Nephron progenitor cell (in vitro differentiated cells): ENCODE data around the gene KLRF2.

ENCODE experiments used
- DNase-seq: peaks from one replicate; pipeline ENCODE4 v3.0.0; 2021
- H3K27ac Mint-ChIP-seq: 2 replicates; pipeline ENCODE4 v1.8.0; 2021; ENCODE audit warnings: mild to moderate bottlenecking, moderate library complexity, mixed read lengths
- H3K27me3 Mint-ChIP-seq: 2 replicates; pipeline ENCODE4 v1.8.0; 2021; ENCODE audit warnings: mild to moderate bottlenecking, low read depth, mixed read lengths; ENCODE audit not compliant: poor library complexity
- H3K36me3 Mint-ChIP-seq: 2 replicates; pipeline ENCODE4 v1.8.0; 2021; ENCODE audit warnings: low read depth, mixed read lengths
- H3K4me1 Mint-ChIP-seq: 2 replicates; pipeline ENCODE4 v1.8.0; 2021; ENCODE audit warnings: mixed read lengths
- H3K4me3 Mint-ChIP-seq: 2 replicates; pipeline ENCODE4 v1.8.0; 2021; ENCODE audit warnings: mild to moderate bottlenecking, moderate library complexity, mixed read lengths
- H3K9me3 Mint-ChIP-seq: 2 replicates; pipeline ENCODE4 v1.8.0; 2021; ENCODE audit warnings: mild to moderate bottlenecking, moderate library complexity, mixed read lengths
- TF ChIP-seq, protein P1 (sequence below): fragments of 200-600 bp; sonication (generic); IDR thresholded peaks from 2 replicates; pipeline ENCODE4 v1.5.0; 2021; ENCODE audit warnings: antibody characterized with exemption

Gene KLRF2

DNA sequence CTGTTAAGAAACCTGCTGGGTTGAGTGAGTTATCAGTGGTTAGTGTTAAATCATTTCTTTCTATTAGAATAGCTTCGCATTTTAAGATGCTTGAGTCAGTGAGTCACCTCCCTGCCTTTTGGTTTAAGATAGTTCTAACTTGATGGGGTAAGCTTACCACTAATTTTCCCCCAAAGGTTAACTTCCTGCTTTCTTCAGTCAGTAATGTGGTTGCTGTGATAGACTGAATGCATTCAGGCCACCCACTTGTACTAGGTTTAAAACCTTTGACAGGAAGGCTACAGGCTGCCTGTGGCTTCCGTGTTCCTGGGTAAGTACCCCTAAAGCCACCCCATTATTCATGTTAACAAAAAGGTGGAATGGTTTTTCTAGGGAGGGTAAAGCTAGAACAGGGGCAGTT is 25.6 kb downstream of the KLRF2 start:
- H3K9me3 Mint-ChIP-seq: peaks cover 73% of the 10 kb centered on the region

GRCh38 chr12:9907769-9908168 is 26.5 kb downstream of the KLRF2 start:
- no peaks in the 10 kb centered on the region for H3K27me3 Mint-ChIP-seq
- H3K4me3 Mint-ChIP-seq: no peak overlapping the region
- no peak overlapping the region for H3K27ac Mint-ChIP-seq
- peaks cover 73% of the 10 kb centered on the region for H3K9me3 Mint-ChIP-seq
- peaks cover 20% of the 10 kb centered on the region for H3K4me1 Mint-ChIP-seq
- H3K36me3 Mint-ChIP-seq: peaks cover 49% of the 10 kb centered on the region
- TF ChIP-seq, protein P1, sequence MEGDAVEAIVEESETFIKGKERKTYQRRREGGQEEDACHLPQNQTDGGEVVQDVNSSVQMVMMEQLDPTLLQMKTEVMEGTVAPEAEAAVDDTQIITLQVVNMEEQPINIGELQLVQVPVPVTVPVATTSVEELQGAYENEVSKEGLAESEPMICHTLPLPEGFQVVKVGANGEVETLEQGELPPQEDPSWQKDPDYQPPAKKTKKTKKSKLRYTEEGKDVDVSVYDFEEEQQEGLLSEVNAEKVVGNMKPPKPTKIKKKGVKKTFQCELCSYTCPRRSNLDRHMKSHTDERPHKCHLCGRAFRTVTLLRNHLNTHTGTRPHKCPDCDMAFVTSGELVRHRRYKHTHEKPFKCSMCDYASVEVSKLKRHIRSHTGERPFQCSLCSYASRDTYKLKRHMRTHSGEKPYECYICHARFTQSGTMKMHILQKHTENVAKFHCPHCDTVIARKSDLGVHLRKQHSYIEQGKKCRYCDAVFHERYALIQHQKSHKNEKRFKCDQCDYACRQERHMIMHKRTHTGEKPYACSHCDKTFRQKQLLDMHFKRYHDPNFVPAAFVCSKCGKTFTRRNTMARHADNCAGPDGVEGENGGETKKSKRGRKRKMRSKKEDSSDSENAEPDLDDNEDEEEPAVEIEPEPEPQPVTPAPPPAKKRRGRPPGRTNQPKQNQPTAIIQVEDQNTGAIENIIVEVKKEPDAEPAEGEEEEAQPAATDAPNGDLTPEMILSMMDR: no peak
- DNase-seq: no peak

More for the DNA sequence above, 25.6 kb downstream of the KLRF2 start:
- Mint-ChIP-seq H3K4me1 (peaks cover 20% of the 10 kb centered on the region), H3K36me3 (peaks cover 47% of the 10 kb centered on the region), H3K27me3 (peaks cover 2% of the 10 kb centered on the region), H3K27ac (no peak overlapping the region), H3K4me3 (no peak overlapping the region)
- DNase-seq: no peak
- TF ChIP-seq, protein P1: no peak

DNA sequence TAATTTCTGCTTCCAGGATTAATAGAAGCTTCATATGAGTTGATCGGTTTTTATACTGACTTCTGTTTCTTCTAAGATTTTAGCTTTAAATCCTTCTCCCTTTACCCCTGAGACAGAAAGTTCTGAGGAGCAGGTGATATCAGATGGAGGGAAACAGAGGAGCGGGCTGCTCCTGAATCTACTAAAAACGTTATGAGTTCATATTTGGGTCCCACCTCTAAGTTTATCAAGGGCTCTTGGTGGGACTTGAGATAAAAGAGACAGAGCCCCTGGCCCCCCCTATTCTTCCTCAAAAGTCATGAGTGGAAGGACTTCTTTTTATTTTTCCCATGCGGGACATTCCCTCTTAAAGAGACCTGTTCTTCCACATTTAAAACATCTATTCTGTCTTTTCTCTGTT is 27.1 kb downstream of the KLRF2 start:
- Mint-ChIP-seq H3K27ac (no peak overlapping the region), H3K9me3 (peaks cover 70% of the 10 kb centered on the region), H3K36me3 (peaks cover 46% of the 10 kb centered on the region), H3K4me3 (no peak overlapping the region), H3K4me1 (peaks cover 20% of the 10 kb centered on the region), H3K27me3 (no peaks in the 10 kb centered on the region)
- TF ChIP-seq, protein P1: no peak
- no peak for DNase-seq

DNA sequence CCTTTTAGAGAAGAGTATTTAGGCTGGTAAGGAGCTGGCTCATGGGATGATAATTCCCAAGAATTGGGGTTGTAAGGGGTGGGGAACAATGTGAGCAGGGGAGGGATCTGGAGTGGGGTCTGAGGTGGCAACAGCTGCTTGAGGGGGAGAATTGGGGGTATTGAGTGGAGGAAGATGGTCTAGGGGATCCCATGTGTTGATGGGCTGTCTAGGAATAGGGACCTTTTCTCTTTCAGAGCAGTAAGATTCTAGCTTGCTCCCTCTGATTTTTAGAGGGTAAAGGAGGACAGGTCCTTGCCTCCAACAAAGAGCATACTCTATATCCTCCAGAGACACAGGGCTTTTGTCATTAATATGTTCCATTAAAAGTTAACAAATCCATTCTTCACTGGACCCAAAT is 28.4 kb downstream of the KLRF2 start:
- Mint-ChIP-seq H3K27me3 (no peaks in the 10 kb centered on the region), H3K36me3 (peaks cover 42% of the 10 kb centered on the region), H3K9me3 (peaks cover 80% of the 10 kb centered on the region), H3K4me1 (peaks cover 20% of the 10 kb centered on the region), H3K27ac (no peak overlapping the region), H3K4me3 (peak overlapping the region; percentile 13)
- TF ChIP-seq, protein P1: no peak
- no peak for DNase-seq

DNA sequence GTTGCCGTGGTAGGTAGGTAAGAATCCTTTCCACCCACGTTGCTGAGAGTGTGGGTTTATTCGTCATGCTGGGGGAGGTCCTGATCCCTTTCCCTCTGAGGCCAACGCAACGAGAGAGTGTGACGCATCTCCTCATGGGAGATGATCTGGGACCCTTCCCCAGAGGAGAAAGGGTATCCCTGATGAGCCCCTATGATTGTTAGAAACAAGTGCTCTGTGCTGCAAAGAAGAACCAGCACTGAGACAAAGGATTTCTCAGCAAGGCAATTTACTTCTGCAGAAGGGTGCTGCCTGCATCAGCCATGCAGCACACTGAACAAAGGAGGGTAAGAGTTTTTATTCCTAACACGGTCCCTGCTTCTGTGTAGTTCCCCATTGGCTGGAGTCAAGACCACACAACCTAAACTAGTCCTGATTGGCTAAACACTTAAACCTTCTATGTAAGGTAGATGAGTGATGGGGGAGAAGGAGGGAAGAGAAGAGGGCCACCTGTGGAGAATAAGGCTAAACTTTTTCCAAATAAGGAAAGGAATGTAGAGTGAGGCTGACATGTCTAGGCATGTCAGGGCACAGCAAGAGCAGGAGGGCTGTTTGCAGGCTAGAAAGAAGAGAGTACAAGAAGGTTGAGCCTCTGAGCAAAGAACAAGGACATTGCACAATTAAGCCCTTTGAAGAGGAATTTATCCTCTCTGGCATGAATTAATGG is 29.6 kb downstream of the KLRF2 start:
- peaks cover 35% of the 10 kb centered on the region for H3K36me3 Mint-ChIP-seq
- peak overlapping the region; percentile 10 for H3K4me3 Mint-ChIP-seq
- peaks cover 20% of the 10 kb centered on the region for H3K4me1 Mint-ChIP-seq
- H3K9me3 Mint-ChIP-seq: peaks cover 71% of the 10 kb centered on the region
- no peaks in the 10 kb centered on the region for H3K27me3 Mint-ChIP-seq
- DNase-seq: no peak
- TF ChIP-seq, protein P1: no peak
- peak overlapping the region; percentile 72 for H3K27ac Mint-ChIP-seq

GRCh38 chr12:9911708-9912107 is 30.4 kb downstream of the KLRF2 start:
- Mint-ChIP-seq H3K4me3 (no peak overlapping the region), H3K36me3 (peaks cover 33% of the 10 kb centered on the region), H3K4me1 (peaks cover 20% of the 10 kb centered on the region), H3K27ac (peak overlapping the region; percentile 72), H3K9me3 (peaks cover 67% of the 10 kb centered on the region), H3K27me3 (no peaks in the 10 kb centered on the region)
- no peak for DNase-seq
- TF ChIP-seq, protein P1: no peak
